H1 (cell line): ENCODE results near the gene NCOA1.

Source experiments
- BRCA1 ChIP-seq: IDR thresholded peaks from 2 replicates; pipeline ENCODE4 v1.6.1; 2012; ENCODE audit warnings: low read depth, low read length, improper control_type of control experiment
- CTCF ChIP-seq, 3 experiments: IDR thresholded peaks; 1 replicate in 2 of 3; 2 replicates in 1 of 3; pipeline versions ENCODE4 v1.5.1 to v1.6.1; 2011; ENCODE audit warnings: low read length in 3 of 3, mild to moderate bottlenecking in 3 of 3, inconsistent platforms in 2 of 3, low read depth in 1 of 3, moderate library complexity in 1 of 3; ENCODE audit not compliant: insufficient read depth in 1 of 3; ENCODE audit errors: control extremely low read depth in 1 of 3
- EGR1 ChIP-seq: IDR thresholded peaks from 2 replicates; pipeline ENCODE4 v1.6.1; 2011; ENCODE audit warnings: low read depth, low read length, borderline replicate concordance
- GABPA ChIP-seq: IDR thresholded peaks from 2 replicates; pipeline ENCODE4 v1.6.1; 2011; ENCODE audit warnings: mild to moderate bottlenecking, low read length, moderate library complexity, borderline replicate concordance; ENCODE audit not compliant: insufficient read depth
- GTF2F1 ChIP-seq: IDR thresholded peaks from 2 replicates; pipeline ENCODE4 v1.6.1; 2012; ENCODE audit warnings: low read depth, low read length, improper control_type of control experiment, borderline replicate concordance
- POLR2A ChIP-seq, 2 experiments: IDR thresholded peaks; 1 replicate in 1 of 2; 2 replicates in 1 of 2; pipeline ENCODE4 v1.6.1; 2011; ENCODE audit warnings: low read depth in 2 of 2, low read length in 2 of 2, mild to moderate bottlenecking in 2 of 2; ENCODE audit errors: control extremely low read depth in 1 of 2
- RAD21 ChIP-seq, 2 experiments: IDR thresholded peaks in 1 of 2; conservative IDR thresholded peaks in 1 of 2; 2 replicates each; pipeline ENCODE4 v1.6.1; 2011; ENCODE audit warnings: low read depth in 2 of 2, low read length in 2 of 2, improper control_type of control experiment in 1 of 2, inconsistent platforms in 1 of 2, mild to moderate bottlenecking in 1 of 2, moderate library complexity in 1 of 2
- RFX5 ChIP-seq: IDR thresholded peaks from 2 replicates; pipeline ENCODE4 v1.6.1; 2011; ENCODE audit warnings: low read depth, low read length, improper control_type of control experiment, borderline replicate concordance
- TAF1 ChIP-seq: IDR thresholded peaks from 2 replicates; pipeline ENCODE4 v1.6.1; 2011; ENCODE audit warnings: mild to moderate bottlenecking, low read depth, low read length

- TF ChIP-seq CTCF (IDR thresholded peaks at IDR 0.05; ENCODE audit: control extremely low read depth in 1 of 3, insufficient read depth in 1 of 3, low read depth in 1 of 3, low read length in 3 of 3): no peak
- no peak for TF ChIP-seq POLR2A (IDR thresholded peaks at IDR 0.05; ENCODE audit: control extremely low read depth in 1 of 2, low read depth in 2 of 2, low read length in 2 of 2)
- no peak for TF ChIP-seq RAD21 (IDR thresholded peaks at IDR 0.05 in 1 of 2, conservative IDR thresholded peaks at IDR 0.05 in 1 of 2; ENCODE audit: low read depth in 2 of 2, low read length in 2 of 2)
- no peak for TF ChIP-seq RFX5
- no peak for TF ChIP-seq GABPA
- TF ChIP-seq GTF2F1: no peak
- TF ChIP-seq TAF1: no peak
- TF ChIP-seq EGR1: no peak
- TF ChIP-seq BRCA1: no peak
Measured at GRCh38 chr2:24586955-24587354, 95.9 kb downstream of the NCOA1 start.
